Rectal smooth muscle tissue (tissue), 1 donor: ENCODE results near the gene SRGAP1.
"Not testable (repeated sequence)": the region's sequence is repeated elsewhere in the genome, so short reads cannot be mapped to it uniquely, and the experiment has no call there.

ENCODE experiments used
- H3K27ac ChIP-seq: one replicate; pipeline ENCODE4 v1.7.0; 2013; ENCODE audit warnings: low read depth, low read length, inconsistent platforms
- H3K27me3 ChIP-seq: one replicate; pipeline ENCODE4 v1.7.0; 2013; ENCODE audit warnings: low read length; ENCODE audit not compliant: control insufficient read depth, insufficient read depth
- H3K36me3 ChIP-seq: one replicate; pipeline ENCODE4 v1.7.0; 2013; ENCODE audit warnings: low read length; ENCODE audit not compliant: control insufficient read depth, insufficient read depth
- H3K4me1 ChIP-seq: one replicate; pipeline ENCODE4 v1.7.0; 2013; ENCODE audit warnings: low read length; ENCODE audit not compliant: control insufficient read depth, insufficient read depth
- H3K4me3 ChIP-seq: one replicate; pipeline ENCODE4 v1.7.0; 2013; ENCODE audit warnings: low read length
- H3K9ac ChIP-seq: one replicate; pipeline ENCODE4 v1.7.0; 2013; ENCODE audit warnings: low read length

SRGAP1 gene

GRCh38 chr12:63842750-63843149 is 1.8 kb upstream of the SRGAP1 start:
- H3K4me3 ChIP-seq, H3K9ac ChIP-seq, H3K4me1 ChIP-seq, H3K36me3 ChIP-seq, H3K27me3 ChIP-seq, H3K27ac ChIP-seq: not testable (repeated sequence)

- Histone ChIP-seq H3K36me3 (no peaks in the 10 kb centered on the region), H3K4me3 (peak overlapping the region; percentile 98), H3K27me3 (no peaks in the 10 kb centered on the region), H3K4me1 (peaks cover 6% of the 10 kb centered on the region), H3K9ac (no peak overlapping the region), H3K27ac (peak overlapping the region; percentile 79)
These were observed 1.2 kb upstream of the SRGAP1 start for GRCh38 chr12:63843254-63843720.

GRCh38 chr12:63843721-63844390 is 644 bp upstream of the SRGAP1 start:
- Histone ChIP-seq H3K27me3 (no peaks in the 10 kb centered on the region), H3K27ac (peak overlapping the region; percentile 82), H3K36me3 (no peaks in the 10 kb centered on the region), H3K9ac (peak overlapping the region; percentile 66), H3K4me3 (peak overlapping the region; percentile 98), H3K4me1 (peaks cover 6% of the 10 kb centered on the region)

- H3K4me1 ChIP-seq, result peaks cover 6% of the 10 kb centered on the region
- H3K27ac ChIP-seq, result no peak overlapping the region
- H3K9ac ChIP-seq, result no peak overlapping the region
- peak overlapping the region; percentile 98 for H3K4me3 ChIP-seq
- H3K36me3 ChIP-seq, result no peaks in the 10 kb centered on the region
- H3K27me3 ChIP-seq, result no peaks in the 10 kb centered on the region
These were observed 1.2 kb downstream of the SRGAP1 start for GRCh38 chr12:63845726-63846125.

- peaks cover 6% of the 10 kb centered on the region for H3K4me1 ChIP-seq
These were observed 1.9 kb downstream of the SRGAP1 start for GRCh38 chr12:63846238-63846967.

GRCh38 chr12:63848450-63848849 is 4.0 kb downstream of the SRGAP1 start:
- Histone ChIP-seq H3K27ac (no peak overlapping the region), H3K27me3 (no peaks in the 10 kb centered on the region), H3K36me3 (no peaks in the 10 kb centered on the region), H3K9ac (no peak overlapping the region), H3K4me3 (no peak overlapping the region), H3K4me1 (peaks cover 6% of the 10 kb centered on the region)

More at GRCh38 chr12:63846238-63846967, 1.9 kb downstream of the SRGAP1 start:
- H3K27me3 ChIP-seq, result no peaks in the 10 kb centered on the region
- no peak overlapping the region for H3K4me3 ChIP-seq
- H3K9ac ChIP-seq, result no peak overlapping the region
- H3K27ac ChIP-seq, result no peak overlapping the region
- H3K36me3 ChIP-seq, result no peaks in the 10 kb centered on the region

- Histone ChIP-seq H3K36me3 (no peaks in the 10 kb centered on the region), H3K27me3 (no peaks in the 10 kb centered on the region), H3K4me3 (no peak overlapping the region), H3K9ac (no peak overlapping the region), H3K27ac (no peak overlapping the region), H3K4me1 (peaks cover 6% of the 10 kb centered on the region)
These were observed 4.7 kb downstream of the SRGAP1 start for GRCh38 chr12:63849106-63849620.

- Histone ChIP-seq H3K36me3 (no peaks in the 10 kb centered on the region), H3K27ac (no peak overlapping the region), H3K4me3 (no peak overlapping the region), H3K9ac (no peak overlapping the region), H3K27me3 (no peaks in the 10 kb centered on the region), H3K4me1 (peaks cover 6% of the 10 kb centered on the region)
These were observed 5.1 kb downstream of the SRGAP1 start for GRCh38 chr12:63849641-63850040.

- H3K4me1 ChIP-seq, result no peaks in the 10 kb centered on the region
- no peak overlapping the region for H3K9ac ChIP-seq
- no peak overlapping the region for H3K27ac ChIP-seq
- no peak overlapping the region for H3K4me3 ChIP-seq
- no peaks in the 10 kb centered on the region for H3K27me3 ChIP-seq
- H3K36me3 ChIP-seq, result no peaks in the 10 kb centered on the region
These were observed 9.5 kb downstream of the SRGAP1 start for GRCh38 chr12:63853978-63854377.

- no peaks in the 10 kb centered on the region for H3K4me1 ChIP-seq
- H3K4me3 ChIP-seq, result no peak overlapping the region
- H3K27ac ChIP-seq, result no peak overlapping the region
- H3K9ac ChIP-seq, result no peak overlapping the region
- no peaks in the 10 kb centered on the region for H3K27me3 ChIP-seq
- no peaks in the 10 kb centered on the region for H3K36me3 ChIP-seq
These were observed 10.8 kb downstream of the SRGAP1 start for GRCh38 chr12:63855299-63855698.

- Histone ChIP-seq H3K4me1 (no peaks in the 10 kb centered on the region), H3K9ac (no peak overlapping the region), H3K27me3 (no peaks in the 10 kb centered on the region), H3K27ac (no peak overlapping the region), H3K36me3 (no peaks in the 10 kb centered on the region), H3K4me3 (no peak overlapping the region)
These were observed 13.5 kb downstream of the SRGAP1 start for GRCh38 chr12:63857771-63858670.

- not testable (repeated sequence) for H3K9ac ChIP-seq, H3K27ac ChIP-seq, H3K4me1 ChIP-seq, H3K36me3 ChIP-seq, H3K4me3 ChIP-seq, H3K27me3 ChIP-seq
These were observed 15.4 kb downstream of the SRGAP1 start for GRCh38 chr12:63859880-63860279.
